Neural progenitor cell (in vitro differentiated cells): ENCODE measurements around the gene SIPA1L3.

Experiments used
- CTCF ChIP-seq: fragments of 200-600 bp; sonication (generic); IDR thresholded peaks from 2 replicates; pipeline ENCODE4 v1.5.1; 2017; ENCODE audit warnings: antibody characterized with exemption, mild to moderate bottlenecking
- EZH2 ChIP-seq: fragments of 200-600 bp; sonication (generic); IDR thresholded peaks from 2 replicates; pipeline ENCODE4 v1.6.1; 2017; ENCODE audit warnings: antibody characterized with exemption, mild to moderate bottlenecking, moderate library complexity
- EZH2phosphoT487 ChIP-seq: fragments of 200-600 bp; sonication (generic); IDR thresholded peaks from 2 replicates; pipeline ENCODE4 v1.6.1; 2017; ENCODE audit warnings: antibody characterized with exemption

DNA sequence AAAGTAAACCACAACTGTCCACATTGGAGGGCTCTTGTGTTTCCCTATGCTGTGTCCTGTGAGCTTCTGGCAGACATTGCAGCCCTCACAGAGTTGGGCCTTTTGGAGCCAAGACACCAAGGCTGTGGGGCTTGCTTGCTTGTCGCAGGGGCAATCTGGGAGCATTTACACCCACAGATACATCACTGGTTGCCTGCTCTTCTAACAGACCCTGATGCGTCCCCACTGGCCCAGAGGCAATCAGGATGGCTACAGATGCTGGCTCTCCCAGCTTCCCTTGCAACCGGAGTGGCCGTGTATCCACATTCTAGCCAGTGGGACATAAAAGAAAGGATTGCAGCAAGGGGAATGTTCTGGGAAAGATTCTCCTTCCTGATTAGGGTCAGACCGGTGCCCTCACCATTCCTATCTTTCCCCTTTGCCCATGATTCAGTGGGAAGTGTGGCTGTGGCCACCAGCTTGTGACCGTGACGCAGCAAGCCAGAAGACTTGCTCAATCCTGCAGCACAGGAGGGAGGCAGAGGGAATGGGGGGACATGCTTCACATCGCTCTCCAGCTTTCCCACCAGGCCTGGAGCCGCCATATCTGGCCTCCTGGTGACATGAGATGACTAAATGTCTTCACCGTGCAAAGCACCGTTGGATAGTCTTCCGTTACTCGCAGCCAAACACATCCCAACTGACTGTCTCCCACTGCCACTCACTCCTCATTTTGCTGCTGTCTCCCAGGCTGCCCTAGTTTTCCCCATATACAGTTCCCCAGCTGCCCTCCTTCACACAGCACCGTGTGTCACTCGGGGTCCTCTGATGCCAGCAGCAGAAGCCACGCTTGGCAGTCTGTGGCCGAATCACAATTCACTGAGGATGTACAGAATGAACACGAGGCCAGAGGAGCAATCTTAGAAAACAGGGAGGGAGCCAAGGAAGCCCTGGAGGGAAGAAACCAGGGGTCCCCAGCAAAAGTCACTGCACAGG is 166.1 kb downstream of the SIPA1L3 start:
- no peak for TF ChIP-seq CTCF
- no peak for TF ChIP-seq EZH2
- TF ChIP-seq EZH2phosphoT487 = no peak
